Activated CD8-positive, alpha-beta memory T cell treated with anti-CD3 and anti-CD28 coated beads, Interleukin-2, amount 50 U/mL, for 24 hours (primary cell): Measurements from ENCODE around the gene SLC47A2.

Source experiments
- DNase-seq: peaks from one replicate; pipeline ENCODE4 v3.0.0-alpha.2; 2020; ENCODE audit errors: extremely low read depth

The SLC47A2 gene

GRCh38 chr17:19644493-19645210 is 71.7 kb downstream of the SLC47A2 start:
- no peak for DNase-seq

GRCh38 chr17:19642373-19642893 is 74.0 kb downstream of the SLC47A2 start:
- no peak for DNase-seq

- DNase-seq = no peak
These were observed 74.6 kb downstream of the SLC47A2 start for GRCh38 chr17:19641687-19642372.

- DNase-seq = no peak
These were observed 84.5 kb downstream of the SLC47A2 start for GRCh38 chr17:19631905-19632304.

- no peak for DNase-seq
These were observed 85.7 kb downstream of the SLC47A2 start for GRCh38 chr17:19630661-19631060.

- DNase-seq = no peak
These were observed 86.3 kb downstream of the SLC47A2 start for GRCh38 chr17:19630035-19630434.

- no peak for DNase-seq
These were observed 86.9 kb downstream of the SLC47A2 start for GRCh38 chr17:19629449-19629848.
